ENCODE measurements around the gene DNAH9.

The DNAH9 gene

GRCh38 chr17:11610999-11611566, 12.8 kb downstream of the DNAH9 start:
- DNase-seq (ENCODE audit: low read depth) = no peak

GRCh38 chr17:11612956-11613355, 14.7 kb downstream of the DNAH9 start:
- no peak for DNase-seq (ENCODE audit: low read depth)

- DNase-seq (ENCODE audit: low read depth) = no peak
Observed at GRCh38 chr17:11618861-11619566, 20.7 kb downstream of the DNAH9 start.

- no peak for DNase-seq (ENCODE audit: low read depth)
Observed at GRCh38 chr17:11622492-11622891, 24.2 kb downstream of the DNAH9 start.

- DNase-seq (ENCODE audit: low read depth) = no peak
Observed at GRCh38 chr17:11624976-11625375, 26.7 kb downstream of the DNAH9 start.

GRCh38 chr17:11625878-11626277, 27.6 kb downstream of the DNAH9 start:
- DNase-seq (ENCODE audit: low read depth) = no peak

- DNase-seq (ENCODE audit: low read depth) = no peak
Observed at GRCh38 chr17:11627301-11627940, 29.2 kb downstream of the DNAH9 start.

- DNase-seq (ENCODE audit: low read depth) = no peak
Observed at GRCh38 chr17:11628374-11628773, 30.1 kb downstream of the DNAH9 start.

- no peak for DNase-seq (ENCODE audit: low read depth)
Observed at GRCh38 chr17:11628831-11629230, 30.6 kb downstream of the DNAH9 start.

- DNase-seq (ENCODE audit: low read depth) = no peak
Observed at GRCh38 chr17:11636771-11637170, 38.5 kb downstream of the DNAH9 start.

- no peak for DNase-seq (ENCODE audit: low read depth)
Observed at GRCh38 chr17:11637796-11638195, 39.5 kb downstream of the DNAH9 start.

- DNase-seq (ENCODE audit: low read depth) = no peak
Observed at GRCh38 chr17:11638700-11639265, 40.5 kb downstream of the DNAH9 start.

- no peak for DNase-seq (ENCODE audit: low read depth)
Observed at GRCh38 chr17:11639736-11640462, 41.6 kb downstream of the DNAH9 start.

- DNase-seq (ENCODE audit: low read depth) = no peak
Observed at GRCh38 chr17:11640463-11640814, 42.2 kb downstream of the DNAH9 start.

- DNase-seq (ENCODE audit: low read depth) = no peak
Observed at GRCh38 chr17:11641521-11642275, 43.4 kb downstream of the DNAH9 start.

- DNase-seq (ENCODE audit: low read depth) = no peak
Observed at GRCh38 chr17:11642655-11643054, 44.4 kb downstream of the DNAH9 start.

- DNase-seq (ENCODE audit: low read depth) = no peak
Observed at GRCh38 chr17:11643851-11644250, 45.6 kb downstream of the DNAH9 start.

- DNase-seq (ENCODE audit: low read depth) = no peak
Observed at GRCh38 chr17:11644265-11645212, 46.3 kb downstream of the DNAH9 start.

GRCh38 chr17:11645426-11645825, 47.2 kb downstream of the DNAH9 start:
- no peak for DNase-seq (ENCODE audit: low read depth)

GRCh38 chr17:11651089-11651488, 52.8 kb downstream of the DNAH9 start:
- DNase-seq (ENCODE audit: low read depth) = no peak

GRCh38 chr17:11668618-11669017, 70.3 kb downstream of the DNAH9 start:
- no peak for DNase-seq (ENCODE audit: low read depth)
